MG63 (cell line): ENCODE measurements around the gene HCST. TPM values are rescaled to one million over a fixed set of nuclear protein-coding genes. Genes with fewer than 3 reads are reported as not detected.

Source experiments
- DNase-seq: peaks from one replicate; pipeline ENCODE4 v3.0.0-alpha.2; 2020
- H3K27me3 ChIP-seq: fragments of 250-450 bp; sonication (Bioruptor Pico); 2 replicates; pipeline ENCODE4 v1.5.1; 2020; ENCODE audit warnings: mild to moderate bottlenecking, moderate library complexity
- H3K36me3 ChIP-seq: fragments of 250-450 bp; sonication (Bioruptor Pico); 2 replicates; pipeline ENCODE4 v1.5.1; 2020; ENCODE audit warnings: mild to moderate bottlenecking, moderate library complexity
- H3K4me3 ChIP-seq: fragments of 250-450 bp; sonication (Bioruptor Pico); 2 replicates; pipeline ENCODE4 v1.5.1; 2020; ENCODE audit warnings: mild to moderate bottlenecking, moderate library complexity
- H3K9me3 ChIP-seq: fragments of 250-450 bp; sonication (Bioruptor Pico); 2 replicates; pipeline ENCODE4 v1.5.1; 2020; ENCODE audit warnings: mild to moderate bottlenecking, moderate library complexity
- total RNA-seq: library from RNA; depleted of rRNA; stranded (reverse); fragments of >200 nt; shearing (Covaris generic); gene quantifications from 2 replicates; pipeline ENCODE4 v1.2.3, GENCODE V29; 2014; ENCODE audit warnings: low replicate concordance

Gene HCST
- total RNA-seq, 1 experiment from 2014 or later: not detected

GRCh38 chr19:35911790-35912189 is 9.5 kb downstream of the HCST start:
- DNase-seq: peak; percentile 35
- H3K27me3 ChIP-seq: peaks cover 2% of the 10 kb centered on the region; the same call in 1 of the 2 replicates
- no peaks in the 10 kb centered on the region for H3K36me3 ChIP-seq
- no peak overlapping the region for H3K4me3 ChIP-seq
- no peaks in the 10 kb centered on the region for H3K9me3 ChIP-seq

DNA sequence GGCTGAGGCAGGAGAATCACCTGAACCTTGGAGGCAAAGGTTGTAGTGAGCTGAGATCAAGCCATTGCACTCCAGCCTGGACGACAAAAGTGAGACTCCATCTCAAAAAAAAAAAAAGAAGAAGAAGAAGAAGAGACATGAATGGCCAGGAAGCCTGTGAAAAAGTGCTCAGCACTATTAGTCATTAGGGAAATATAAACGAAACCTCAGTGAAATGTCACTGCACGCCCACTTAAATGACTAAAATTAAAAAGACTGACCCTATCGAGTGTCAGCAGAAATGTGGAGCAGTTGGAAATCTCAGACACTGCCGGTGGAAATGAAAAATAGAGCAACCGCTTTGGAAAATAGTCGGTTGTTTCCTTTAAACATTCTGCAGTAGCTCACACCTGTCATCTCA is 11.3 kb downstream of the HCST start:
- no peak for DNase-seq
- peaks cover 2% of the 10 kb centered on the region; the same call in 1 of the 2 replicates for H3K27me3 ChIP-seq
- H3K9me3 ChIP-seq: no peaks in the 10 kb centered on the region
- no peaks in the 10 kb centered on the region for H3K36me3 ChIP-seq
- no peak overlapping the region for H3K4me3 ChIP-seq

GRCh38 chr19:35915443-35915842 is 13.1 kb downstream of the HCST start:
- no peaks in the 10 kb centered on the region for H3K9me3 ChIP-seq

DNA sequence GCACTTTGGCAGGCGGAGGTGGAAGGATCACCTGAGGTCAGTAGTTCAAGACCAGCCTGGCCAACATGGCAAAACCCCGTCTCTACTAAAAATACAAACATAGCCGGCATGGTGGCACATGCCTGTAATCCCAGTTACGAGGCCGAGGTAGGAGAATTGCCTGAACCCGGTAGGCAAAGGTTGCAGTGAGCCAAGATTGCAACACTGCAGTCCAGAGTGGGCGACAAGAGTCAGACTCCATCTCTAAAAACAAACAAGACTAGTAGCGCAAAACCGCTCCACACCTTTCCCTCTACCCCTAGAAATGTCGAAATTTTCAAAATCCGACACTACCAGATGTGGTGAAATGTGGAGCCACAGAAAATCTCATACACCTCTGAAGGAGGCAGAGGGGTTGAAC is 17.0 kb downstream of the HCST start:
- H3K4me3 ChIP-seq: no peak overlapping the region
- DNase-seq: no peak
- H3K9me3 ChIP-seq: no peaks in the 10 kb centered on the region
- H3K36me3 ChIP-seq: no peaks in the 10 kb centered on the region
- peaks cover 12% of the 10 kb centered on the region for H3K27me3 ChIP-seq

More at GRCh38 chr19:35915443-35915842, 13.1 kb downstream of the HCST start:
- H3K36me3 ChIP-seq: no peaks in the 10 kb centered on the region
- no peak overlapping the region for H3K4me3 ChIP-seq
- DNase-seq: no peak
- H3K27me3 ChIP-seq: peaks cover 2% of the 10 kb centered on the region; the same call in 1 of the 2 replicates

- Histone ChIP-seq H3K27me3 (peaks cover 10% of the 10 kb centered on the region), H3K4me3 (no peak overlapping the region), H3K36me3 (no peaks in the 10 kb centered on the region), H3K9me3 (peaks cover 6% of the 10 kb centered on the region; the same call in 1 of the 2 replicates)
- no peak for DNase-seq
Observed at GRCh38 chr19:35921012-35921411, 18.7 kb downstream of the HCST start.

GRCh38 chr19:35925501-35925900 is 23.2 kb downstream of the HCST start:
- H3K4me3 ChIP-seq: no peak overlapping the region
- H3K36me3 ChIP-seq: no peaks in the 10 kb centered on the region
- no peak for DNase-seq
- peaks cover 8% of the 10 kb centered on the region; the same call in 1 of the 2 replicates for H3K9me3 ChIP-seq
- peaks cover 20% of the 10 kb centered on the region for H3K27me3 ChIP-seq

- H3K27me3 ChIP-seq: peaks cover 13% of the 10 kb centered on the region
- H3K9me3 ChIP-seq: peaks cover 8% of the 10 kb centered on the region; the same call in 1 of the 2 replicates
- no peaks in the 10 kb centered on the region for H3K36me3 ChIP-seq
- no peak for DNase-seq
- no peak overlapping the region for H3K4me3 ChIP-seq
Observed at GRCh38 chr19:35928507-35928906, 26.2 kb downstream of the HCST start.

- DNase-seq: no peak
- peaks cover 8% of the 10 kb centered on the region; the same call in 1 of the 2 replicates for H3K9me3 ChIP-seq
- H3K4me3 ChIP-seq: no peak overlapping the region
- H3K27me3 ChIP-seq: peaks cover 10% of the 10 kb centered on the region
- H3K36me3 ChIP-seq: no peaks in the 10 kb centered on the region
Observed at GRCh38 chr19:35929876-35930275, 27.5 kb downstream of the HCST start.

DNA sequence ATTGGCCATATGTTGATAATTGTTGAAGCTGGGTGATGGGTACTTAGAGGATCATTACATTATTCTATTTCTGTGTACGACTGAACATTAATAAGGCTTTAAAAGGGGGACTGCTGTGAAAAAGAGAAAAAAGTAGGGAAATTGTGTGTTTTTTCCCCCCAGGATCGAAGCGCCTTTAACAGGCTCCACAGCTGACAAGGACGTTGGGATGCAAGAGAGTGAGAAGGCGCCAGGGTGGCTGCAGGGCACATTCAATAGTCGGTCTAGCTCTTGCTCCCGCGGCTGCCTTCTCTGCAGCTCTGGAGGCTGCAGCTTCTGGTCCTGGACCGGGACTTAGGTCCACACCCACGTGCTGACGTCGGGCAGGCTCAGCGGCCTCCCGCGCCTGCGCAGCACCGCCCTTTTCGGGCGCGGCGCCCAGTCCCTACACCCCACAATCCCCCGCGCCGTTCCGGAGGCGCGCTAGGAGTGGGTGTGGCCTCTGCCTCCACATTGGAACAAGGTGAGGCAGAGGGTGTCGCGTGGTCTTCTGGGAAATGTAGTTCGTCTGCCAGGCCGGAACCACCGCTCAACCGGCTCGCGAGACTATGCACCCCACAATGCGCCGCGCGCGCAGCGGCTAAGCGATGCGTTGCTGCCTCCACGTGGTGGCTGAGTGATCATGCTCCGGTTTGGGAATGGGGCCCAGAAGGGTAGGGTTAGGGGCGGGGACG is 29.0 kb downstream of the HCST start:
- Histone ChIP-seq H3K4me3 (peak overlapping the region; percentile 21), H3K9me3 (no peaks in the 10 kb centered on the region)
- peak; percentile 99 for DNase-seq

GRCh38 chr19:35931874-35932202 is 29.5 kb downstream of the HCST start:
- Histone ChIP-seq H3K36me3 (no peaks in the 10 kb centered on the region), H3K4me3 (no peak overlapping the region), H3K27me3 (peaks cover 13% of the 10 kb centered on the region), H3K9me3 (no peaks in the 10 kb centered on the region)
- no peak for DNase-seq

More for the DNA sequence above, 29.0 kb downstream of the HCST start:
- H3K27me3 ChIP-seq: peaks cover 13% of the 10 kb centered on the region
- H3K36me3 ChIP-seq: no peaks in the 10 kb centered on the region

DNA sequence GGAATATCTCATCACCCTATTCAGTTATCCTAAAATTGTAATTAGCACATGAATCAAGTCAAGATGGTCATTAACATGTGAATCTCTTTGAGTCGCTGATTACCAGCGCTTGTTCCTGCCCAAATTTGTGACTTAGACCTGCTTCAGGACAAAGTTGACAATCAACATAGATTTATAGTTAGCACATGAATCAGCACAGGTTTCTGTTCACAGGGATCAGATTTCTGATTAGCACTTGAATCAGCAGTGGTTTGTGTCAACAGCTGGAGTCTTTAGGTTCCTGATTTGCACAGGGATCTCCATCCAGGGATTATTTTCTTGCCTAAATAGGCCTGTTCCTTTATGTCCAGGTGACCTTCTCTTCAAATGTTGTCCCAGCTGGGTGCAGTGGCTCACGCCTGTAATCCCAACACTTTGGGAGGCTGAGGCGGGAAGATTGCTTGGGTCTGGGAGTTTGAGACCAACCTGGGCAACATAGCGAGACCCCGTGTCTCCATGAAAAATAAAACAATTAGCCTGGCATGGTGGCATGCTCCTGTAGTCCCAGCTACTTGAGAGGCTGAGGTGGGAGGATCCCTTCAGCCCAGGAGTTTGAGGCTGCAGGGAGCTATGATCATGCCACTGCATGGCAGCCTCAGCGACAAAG is 30.1 kb downstream of the HCST start:
- no peaks in the 10 kb centered on the region for H3K9me3 ChIP-seq
- H3K36me3 ChIP-seq: no peaks in the 10 kb centered on the region
- H3K27me3 ChIP-seq: peaks cover 11% of the 10 kb centered on the region
- no peak for DNase-seq
- H3K4me3 ChIP-seq: no peak overlapping the region

- DNase-seq: peak; percentile 77
- Histone ChIP-seq H3K36me3 (no peaks in the 10 kb centered on the region), H3K4me3 (peak within 1 kb of the TSS; percentile 59), H3K27me3 (peaks cover 3% of the 10 kb centered on the region; the same call in 1 of the 2 replicates), H3K9me3 (no peaks in the 10 kb centered on the region)
Observed at GRCh38 chr19:35935911-35936737, 33.8 kb downstream of the HCST start, which contains the start of gene LRFN3. LRFN3 (plus strand) TSS chr19:35936374; CDS start chr19:35939426, 3,052 bp downstream.

DNA sequence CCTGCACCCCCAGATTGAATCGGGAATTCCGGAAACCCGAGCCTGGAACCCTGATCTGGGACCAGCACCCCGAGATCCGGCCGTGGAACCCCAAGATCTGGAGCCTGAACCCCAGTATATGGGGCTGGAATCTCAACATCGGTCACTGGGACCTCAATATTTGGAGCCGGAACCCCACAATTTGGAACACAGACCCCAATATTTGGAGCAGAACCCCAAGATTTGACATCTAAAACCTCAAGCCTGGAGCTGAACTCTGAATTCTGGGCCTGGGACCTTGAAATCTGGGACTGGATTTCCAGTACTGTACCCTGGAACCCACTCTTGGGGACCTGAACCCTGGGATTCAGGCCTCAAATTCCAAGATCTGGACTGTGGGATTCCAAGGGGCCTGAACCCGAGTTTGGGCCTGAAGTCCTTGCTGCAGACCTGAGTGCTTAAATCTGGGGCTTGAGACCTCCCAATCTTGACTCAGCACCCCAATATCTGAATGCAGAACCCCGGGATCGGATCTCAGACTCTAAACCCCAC is 34.5 kb downstream of the HCST start:
- no peaks in the 10 kb centered on the region for H3K9me3 ChIP-seq
- H3K27me3 ChIP-seq: peaks cover 3% of the 10 kb centered on the region; the same call in 1 of the 2 replicates
- H3K36me3 ChIP-seq: no peaks in the 10 kb centered on the region
- no peak for DNase-seq
- peak overlapping the region; percentile 59 for H3K4me3 ChIP-seq

GRCh38 chr19:35937345-35938281 is 35.3 kb downstream of the HCST start:
- H3K4me3 ChIP-seq: peak overlapping the region; percentile 59
- H3K36me3 ChIP-seq: no peaks in the 10 kb centered on the region
- H3K9me3 ChIP-seq: no peaks in the 10 kb centered on the region
- peaks cover 3% of the 10 kb centered on the region; the same call in 1 of the 2 replicates for H3K27me3 ChIP-seq
- DNase-seq: no peak

DNA sequence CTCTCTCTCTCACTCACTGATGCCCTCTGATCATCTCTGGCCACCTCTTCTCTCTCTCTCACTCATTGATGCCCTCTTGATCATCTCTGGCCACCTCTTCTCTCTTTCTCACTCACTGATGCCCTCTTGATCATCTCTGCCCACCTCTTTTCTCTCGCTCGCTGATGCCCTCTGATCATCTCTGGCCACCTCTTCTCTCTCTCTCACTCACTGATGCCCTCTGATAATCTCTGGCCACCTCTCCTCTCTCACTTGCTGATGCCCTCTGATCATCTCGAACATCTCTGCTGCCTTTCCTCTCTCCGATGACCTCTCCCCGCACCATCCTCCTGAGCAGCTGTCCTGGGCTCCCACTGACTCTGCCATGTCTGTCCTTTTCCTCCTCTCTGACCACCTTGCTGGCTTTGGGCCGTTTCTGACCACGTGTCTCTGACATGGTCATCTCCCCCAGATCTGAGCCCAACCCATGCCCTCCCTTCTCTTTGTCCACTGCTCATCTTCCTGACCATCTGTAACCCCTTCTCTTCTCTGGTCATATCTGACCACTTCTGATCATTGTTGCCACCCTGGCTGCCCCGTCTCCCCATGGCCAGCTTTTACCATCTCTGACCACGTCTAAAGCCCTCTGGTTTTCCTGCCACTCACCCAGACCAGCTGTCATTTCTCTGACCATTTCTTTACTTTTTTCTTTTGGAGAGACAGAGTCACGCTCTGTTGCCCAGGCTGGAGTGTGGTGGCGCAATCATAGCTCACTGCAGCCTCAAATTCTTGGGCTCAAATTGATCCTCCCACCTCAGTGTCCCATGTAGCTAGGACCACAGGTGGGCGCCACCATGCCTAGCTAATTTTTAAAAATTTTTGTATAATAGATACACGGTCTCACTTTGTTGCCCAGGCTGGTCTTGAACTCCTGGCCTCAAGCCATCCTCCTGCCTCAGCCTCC is 36.2 kb downstream of the HCST start:
- Histone ChIP-seq H3K36me3 (no peaks in the 10 kb centered on the region), H3K27me3 (peaks cover 3% of the 10 kb centered on the region; the same call in 1 of the 2 replicates), H3K4me3 (no peak overlapping the region), H3K9me3 (no peaks in the 10 kb centered on the region)
- no peak for DNase-seq
